Testis (tissue), 2 donors: ENCODE measurements around the gene IDNK.

Experiments used
- CTCF ChIP-seq, 3 experiments: fragments of 450-650 bp in 2 of 3; fragments of 200-600 bp in 1 of 3; sonication (generic) in 1 of 3; IDR thresholded peaks; one replicate each; pipeline ENCODE4 v1.5.1; 2016 to 2019; ENCODE audit warnings: antibody characterized with exemption in 3 of 3, mild to moderate bottlenecking in 2 of 3, moderate library complexity in 1 of 3
- POLR2A ChIP-seq: fragments of 450-650 bp; IDR thresholded peaks from one replicate; pipeline ENCODE4 v1.6.1; 2017; ENCODE audit warnings: antibody characterized with exemption, mild to moderate bottlenecking, moderate library complexity

GRCh38 chr9:83584995-83585394, 37.9 kb upstream of the IDNK start:
- TF ChIP-seq CTCF (IDR thresholded peaks at IDR 0.05) (no peak), POLR2A (no peak)
